NK-92 treated with Interleukin-12 subunit alpha and Interleukin-12 subunit beta, amount 100 ng/mL, for 24 hours (cell line): ENCODE results near the gene EFNA4.
A peak's percentile ranks its signal among the peaks of the same experiment; 100 is the strongest.

Experiments
- DNase-seq: peaks from one replicate; lab custom pipeline; 2025; lab: John Stamatoyannopoulos, UW

Gene EFNA4

GRCh38 chr1:155063550-155064110, at the start of gene EFNA4:
TSS of gene EFNA4 (plus strand) at chr1:155063740. CDS start at chr1:155063824, 84 bp downstream.
- peak; percentile 21 for DNase-seq

- DNase-seq: no peak
Measured at GRCh38 chr1:155014709-155015508, 48.6 kb upstream of the EFNA4 start.

- DNase-seq: no peak
Measured at GRCh38 chr1:155015527-155016230, 47.9 kb upstream of the EFNA4 start.

GRCh38 chr1:155016231-155016831, 47.2 kb upstream of the EFNA4 start:
- DNase-seq: no peak

DNA sequence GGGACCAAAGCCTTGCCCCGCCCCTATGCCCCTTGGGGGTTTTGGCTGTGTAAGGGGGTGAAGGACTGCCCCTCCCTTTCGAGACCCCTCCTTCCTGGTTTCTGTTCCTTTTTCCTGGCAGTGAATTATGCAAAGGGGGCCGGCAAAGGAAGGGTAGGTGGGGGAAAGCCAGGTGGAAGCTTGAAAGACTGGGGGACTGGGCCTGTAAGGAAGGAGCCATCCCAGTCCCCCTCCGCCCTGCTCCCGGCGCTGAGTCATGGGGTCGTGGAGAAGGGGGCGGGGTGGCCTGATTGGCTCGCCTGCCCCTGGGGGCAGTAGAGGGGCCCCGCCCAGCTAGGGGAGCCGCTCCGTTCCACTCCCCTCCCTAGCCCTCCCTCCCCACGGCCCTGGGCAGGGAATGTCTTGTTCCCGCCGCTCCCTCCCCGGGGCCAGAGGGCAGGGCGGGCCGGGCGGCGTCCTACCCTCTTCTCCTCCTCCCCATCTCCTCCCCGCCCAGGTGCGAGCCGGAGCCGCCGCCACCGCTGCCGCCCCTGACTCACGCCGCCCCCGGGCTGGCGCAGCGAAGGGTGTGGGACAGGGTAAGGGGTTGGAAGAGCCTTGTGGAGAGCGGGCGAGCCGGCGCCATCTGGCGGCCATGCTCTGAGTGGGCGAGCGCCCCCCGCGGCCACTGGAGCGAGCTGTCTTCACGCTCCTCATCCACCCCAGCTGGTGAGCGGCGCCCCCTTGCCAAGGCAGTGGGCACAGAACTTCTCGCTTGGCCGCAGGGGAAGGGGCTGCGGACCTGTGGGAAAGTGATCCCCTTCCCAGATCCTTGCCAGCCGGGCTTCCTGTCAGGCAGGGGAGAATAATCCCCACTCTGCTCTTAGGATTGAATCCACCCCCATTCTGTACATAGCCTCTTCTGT, 46.2 kb upstream of the EFNA4 start:
- DNase-seq: peak; percentile 51

DNA sequence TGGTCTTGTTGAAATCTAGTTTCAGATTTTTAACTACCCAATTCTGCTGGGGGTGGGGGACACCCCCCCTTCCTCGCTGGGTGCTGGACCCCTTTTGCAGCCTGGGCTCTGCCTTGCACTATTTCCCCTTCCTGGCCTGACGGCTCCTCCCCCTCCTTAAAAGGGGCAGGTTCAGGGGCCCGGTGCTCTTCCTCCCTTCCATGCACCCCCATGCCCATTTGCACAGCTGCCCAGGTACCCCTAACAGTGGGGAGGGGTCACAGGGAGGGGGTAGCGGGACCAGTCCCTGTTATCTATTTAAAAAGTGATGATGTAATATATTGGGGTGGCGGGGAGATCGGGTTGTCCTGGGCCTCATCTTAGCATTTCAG, 45.6 kb upstream of the EFNA4 start:
- no peak for DNase-seq

GRCh38 chr1:155018617-155019348, 44.8 kb upstream of the EFNA4 start:
- DNase-seq: no peak

DNA sequence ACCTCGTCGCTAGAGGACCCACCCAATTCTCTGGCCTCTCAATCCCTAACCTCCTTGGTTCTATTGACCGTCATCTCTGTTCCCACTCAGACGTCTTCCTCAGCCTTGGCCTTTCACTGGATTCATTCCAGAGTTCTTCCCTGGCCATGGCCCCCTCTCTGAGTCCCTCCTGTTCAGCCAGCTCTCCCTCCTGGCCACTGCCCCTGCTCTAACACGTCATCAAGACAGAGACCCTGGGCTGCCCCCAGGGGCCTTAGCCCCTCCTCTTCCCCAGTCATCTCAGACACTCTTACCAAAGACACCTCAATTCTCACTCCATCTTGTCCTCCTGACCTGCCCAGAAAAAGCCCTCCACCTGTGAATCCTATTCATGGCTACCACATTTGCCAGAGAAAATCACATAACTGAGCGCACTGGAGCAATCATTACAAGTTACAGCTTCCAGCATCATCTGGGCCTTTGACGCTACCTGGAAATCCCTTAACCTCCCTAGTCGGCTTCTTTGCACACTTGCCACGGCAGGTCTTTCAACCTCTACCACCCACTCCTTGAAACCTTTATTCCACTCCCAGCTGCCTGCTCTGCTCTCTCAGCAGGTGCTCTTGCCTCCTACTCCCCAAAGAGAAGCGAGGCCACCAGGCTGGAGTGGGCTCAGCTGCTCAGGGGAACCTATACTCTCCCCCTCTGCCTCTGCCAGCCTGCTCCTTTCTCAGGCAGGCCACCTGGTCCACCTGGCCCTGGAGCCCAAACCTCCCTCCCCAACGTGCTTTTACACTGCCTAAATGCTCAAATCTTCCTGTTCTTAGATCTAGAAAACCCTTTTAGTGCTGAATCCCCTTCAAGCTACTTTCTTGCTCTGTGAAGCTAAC, 43.9 kb upstream of the EFNA4 start:
- no peak for DNase-seq

DNA sequence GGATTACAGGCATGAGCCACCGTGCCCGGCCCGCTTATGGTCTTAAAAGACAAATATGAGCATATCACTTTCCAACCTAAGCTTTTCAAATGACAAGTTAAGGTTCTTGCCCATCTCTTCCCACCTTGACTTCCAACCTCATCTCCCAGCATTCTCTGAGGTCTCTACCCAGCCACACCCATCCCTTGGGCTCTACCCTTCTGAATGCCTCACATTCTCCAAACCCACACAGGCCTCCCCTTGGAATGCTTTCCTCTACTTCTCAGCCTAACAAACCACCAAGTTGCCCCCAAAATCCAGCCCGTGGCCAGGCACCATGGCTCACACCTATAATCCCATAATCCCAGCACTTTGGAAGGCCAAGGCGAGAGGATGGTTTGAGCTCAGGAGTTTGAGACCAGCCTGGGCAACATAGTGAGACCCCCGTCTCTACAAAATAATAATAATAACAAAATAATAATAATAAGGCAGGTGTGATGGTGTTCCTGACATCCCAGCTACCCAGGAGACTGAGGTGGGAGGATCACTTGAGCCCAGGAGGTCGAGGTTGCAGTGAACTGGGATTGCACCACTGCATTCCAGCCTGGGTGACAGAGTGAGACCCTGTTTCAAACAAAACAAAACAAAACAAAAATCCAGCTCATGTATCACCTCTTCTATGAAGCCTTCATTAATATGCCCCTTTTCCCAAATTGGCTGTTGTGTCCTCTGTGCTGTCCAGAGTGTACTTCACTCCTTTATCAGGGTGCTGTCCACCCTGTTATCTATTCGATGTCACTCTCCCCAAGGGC, 41.2 kb upstream of the EFNA4 start:
- no peak for DNase-seq

DNA sequence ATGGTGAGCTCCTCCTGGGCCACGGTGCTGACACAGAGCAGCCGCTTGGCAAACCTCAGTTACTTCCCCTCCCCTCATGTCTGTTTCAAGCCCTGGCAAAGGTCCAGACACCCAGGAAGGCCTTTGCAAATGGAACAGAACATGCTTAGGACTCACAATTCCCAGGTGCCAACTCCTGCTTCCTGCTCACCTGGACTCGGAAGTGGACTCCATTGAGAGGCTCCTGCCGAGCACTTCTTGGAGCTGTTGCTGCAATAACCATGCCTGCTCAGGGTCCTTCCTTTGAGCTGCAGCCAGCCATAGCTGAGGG, 40.7 kb upstream of the EFNA4 start:
- DNase-seq: no peak

- no peak for DNase-seq
Measured at GRCh38 chr1:155023627-155024026, 39.9 kb upstream of the EFNA4 start.

DNA sequence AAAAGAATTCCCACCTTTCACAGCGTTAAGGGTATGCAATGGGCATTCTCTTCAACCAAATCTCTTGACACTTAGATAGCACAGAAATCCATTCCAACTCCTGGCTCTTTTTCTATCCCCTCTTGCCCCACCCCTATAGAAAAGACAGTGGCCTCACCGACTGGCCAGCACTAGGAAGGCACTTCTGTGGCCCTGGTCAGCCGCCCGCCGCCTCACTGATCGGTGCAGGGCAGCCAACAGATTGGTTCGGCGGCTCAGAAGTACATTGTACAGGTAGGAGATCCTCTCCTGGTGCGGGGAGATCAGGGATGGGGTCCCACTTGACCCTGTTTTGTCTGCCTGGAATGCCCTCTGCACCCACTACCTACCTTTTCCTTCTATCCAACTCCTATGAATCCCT, 39.2 kb upstream of the EFNA4 start:
- no peak for DNase-seq

DNA sequence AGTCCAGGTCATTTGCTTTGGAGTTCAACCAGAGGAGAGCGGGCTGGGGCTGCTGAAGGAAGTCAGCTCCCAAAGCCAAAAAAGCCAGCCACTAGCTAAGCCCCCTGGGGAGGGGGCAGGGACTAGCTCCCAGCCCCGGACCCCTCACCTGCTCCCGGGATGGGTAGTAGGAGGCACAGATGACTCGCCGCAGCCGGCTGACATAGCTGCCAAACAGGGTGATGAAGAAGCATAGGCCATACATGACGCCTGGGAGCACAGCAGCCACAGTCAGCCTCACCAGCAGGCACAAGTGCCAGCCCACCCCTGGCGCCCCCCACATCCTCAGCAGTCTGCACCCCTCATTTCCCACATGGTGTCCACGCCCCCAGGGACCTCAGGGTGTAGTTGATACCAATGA, 37.4 kb upstream of the EFNA4 start:
- no peak for DNase-seq

GRCh38 chr1:155026588-155026987, 37.0 kb upstream of the EFNA4 start:
- no peak for DNase-seq

GRCh38 chr1:155029513-155030242, 33.9 kb upstream of the EFNA4 start:
- DNase-seq: no peak

DNA sequence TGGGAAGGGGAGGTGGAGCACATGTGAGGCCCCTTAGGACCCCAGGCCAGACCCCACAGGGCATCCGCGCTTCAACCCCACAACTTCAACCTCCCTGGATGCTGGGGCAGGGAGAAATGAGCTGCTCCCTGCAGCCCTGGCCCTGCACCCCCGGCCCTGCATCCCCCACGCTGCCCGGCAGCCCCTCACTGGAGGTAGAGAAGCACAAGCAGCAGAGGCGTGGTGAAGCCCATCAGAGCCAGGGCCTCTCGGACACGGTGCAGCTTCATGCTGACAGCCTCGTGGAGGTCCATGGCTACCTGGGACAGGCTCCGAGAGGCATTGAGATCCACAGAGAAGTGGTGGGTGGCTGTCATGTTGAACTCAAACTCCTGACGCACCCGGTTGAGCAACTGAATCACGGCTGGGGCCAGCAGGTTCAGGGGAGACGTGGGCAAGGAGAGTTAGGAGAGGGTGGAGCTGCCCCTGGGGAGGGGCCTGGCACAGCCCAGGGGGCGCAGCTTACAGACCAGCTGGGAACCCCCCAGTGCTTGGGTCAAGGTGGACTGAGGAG, 33.2 kb upstream of the EFNA4 start:
- DNase-seq: no peak

DNA sequence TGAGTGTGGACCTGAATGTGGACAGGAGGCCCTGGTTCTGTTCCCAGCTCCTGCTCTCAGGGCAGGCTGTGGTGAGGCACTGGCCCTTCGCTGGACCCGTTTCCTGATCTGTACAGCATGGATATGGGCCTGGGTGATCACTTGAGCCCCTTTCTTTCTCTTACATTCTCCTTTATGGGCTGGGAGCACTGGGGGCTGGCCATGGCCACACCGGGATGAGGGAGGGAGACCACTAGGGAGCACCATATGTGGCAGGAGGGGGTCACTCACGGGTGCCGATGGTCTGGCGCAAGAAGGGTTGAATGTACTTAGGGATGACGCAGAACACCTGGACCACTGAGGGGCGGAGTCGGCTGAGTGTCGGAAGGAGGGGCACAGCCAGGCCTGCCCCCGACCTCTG, 32.6 kb upstream of the EFNA4 start:
- no peak for DNase-seq

DNA sequence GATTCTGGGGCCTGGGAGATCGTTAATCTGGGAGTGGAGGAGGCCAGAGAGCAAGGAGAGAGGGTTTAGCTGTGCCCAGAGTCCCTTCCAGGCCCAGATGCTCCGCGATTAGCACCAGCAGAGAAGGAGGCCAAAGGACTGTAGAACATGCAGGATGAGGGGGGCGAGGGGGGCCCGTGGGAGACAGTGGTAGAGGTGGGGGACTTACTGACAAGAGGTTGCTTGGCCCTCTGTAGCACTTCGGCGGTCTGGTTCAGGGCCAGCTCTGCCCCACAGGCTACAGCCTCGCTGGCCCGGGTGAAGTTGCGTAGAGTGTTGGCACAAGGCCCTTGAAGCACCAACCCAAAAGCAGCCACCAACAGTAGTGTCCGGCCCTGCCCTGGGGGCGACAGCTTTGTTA, 30.7 kb upstream of the EFNA4 start:
- no peak for DNase-seq
